Erythroblast (primary cell): ENCODE measurements around the gene SLX4IP.

ENCODE experiments used
- GATA1 ChIP-seq: IDR thresholded peaks from 2 replicates; pipeline ENCODE4 v1.6.1; 2011; ENCODE audit warnings: low read depth, mild to moderate bottlenecking, control low read depth, low read length, moderate library complexity
- POLR2A ChIP-seq: IDR thresholded peaks from 2 replicates; pipeline ENCODE4 v1.6.1; 2011; ENCODE audit warnings: mild to moderate bottlenecking, low read length

DNA sequence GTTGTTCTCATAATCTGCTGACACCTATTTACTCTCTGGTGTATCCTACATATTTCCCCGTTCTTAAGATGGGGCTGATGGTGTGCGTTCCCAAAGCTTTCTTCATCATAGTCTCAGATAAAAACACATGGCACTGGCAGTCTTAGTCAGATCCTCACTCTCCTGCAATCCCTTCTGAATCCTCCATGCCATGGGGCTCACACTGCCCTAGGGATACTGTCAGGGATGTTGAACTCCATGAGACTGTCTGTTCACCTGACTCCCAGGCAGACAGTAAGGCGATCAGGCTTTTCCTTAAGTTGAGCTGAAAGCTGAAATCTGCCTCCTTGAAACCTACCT is 76.0 kb downstream of the SLX4IP start:
- TF ChIP-seq POLR2A (no peak), GATA1 (no peak)
